ENCODE measurements around the gene DENND1B.
"Not testable (repeated sequence)": the region's sequence is repeated elsewhere in the genome, so short reads cannot be mapped to it uniquely, and the experiment has no call there.

DNA sequence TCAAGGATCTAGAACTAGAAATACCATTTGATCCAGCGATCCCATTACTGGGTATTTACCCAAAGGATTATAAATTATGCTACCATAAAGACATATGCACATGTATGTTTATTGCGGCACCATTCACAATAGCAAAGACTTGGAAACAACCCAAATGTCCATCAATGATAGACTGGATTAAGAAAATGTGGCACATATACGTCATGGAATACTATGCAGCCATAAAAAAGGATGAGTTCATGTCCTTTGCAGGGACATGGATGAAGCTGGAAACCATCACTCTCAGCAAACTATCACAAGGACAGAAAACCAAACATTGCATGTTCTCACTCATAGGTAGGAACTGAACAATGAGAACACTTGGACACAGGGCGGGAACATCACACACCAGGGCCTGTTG, 199.7 kb downstream of the DENND1B start:
- not testable (repeated sequence) for TF ChIP-seq EP300 (conservative IDR thresholded peaks at IDR 0.05; ENCODE audit: poor library complexity, severe bottlenecking); POLR2AphosphoS5 (IDR thresholded peaks at IDR 0.05); EZH2 (IDR thresholded peaks at IDR 0.05; ENCODE audit: borderline replicate concordance, insufficient read depth, low read length, poor library complexity, severe bottlenecking); RAD21 (conservative IDR thresholded peaks at IDR 0.05); MXI1 (conservative IDR thresholded peaks at IDR 0.05; ENCODE audit: poor library complexity, severe bottlenecking); TAF1 (IDR thresholded peaks at IDR 0.05; ENCODE audit: low read depth)
- TF ChIP-seq, protein P1, sequence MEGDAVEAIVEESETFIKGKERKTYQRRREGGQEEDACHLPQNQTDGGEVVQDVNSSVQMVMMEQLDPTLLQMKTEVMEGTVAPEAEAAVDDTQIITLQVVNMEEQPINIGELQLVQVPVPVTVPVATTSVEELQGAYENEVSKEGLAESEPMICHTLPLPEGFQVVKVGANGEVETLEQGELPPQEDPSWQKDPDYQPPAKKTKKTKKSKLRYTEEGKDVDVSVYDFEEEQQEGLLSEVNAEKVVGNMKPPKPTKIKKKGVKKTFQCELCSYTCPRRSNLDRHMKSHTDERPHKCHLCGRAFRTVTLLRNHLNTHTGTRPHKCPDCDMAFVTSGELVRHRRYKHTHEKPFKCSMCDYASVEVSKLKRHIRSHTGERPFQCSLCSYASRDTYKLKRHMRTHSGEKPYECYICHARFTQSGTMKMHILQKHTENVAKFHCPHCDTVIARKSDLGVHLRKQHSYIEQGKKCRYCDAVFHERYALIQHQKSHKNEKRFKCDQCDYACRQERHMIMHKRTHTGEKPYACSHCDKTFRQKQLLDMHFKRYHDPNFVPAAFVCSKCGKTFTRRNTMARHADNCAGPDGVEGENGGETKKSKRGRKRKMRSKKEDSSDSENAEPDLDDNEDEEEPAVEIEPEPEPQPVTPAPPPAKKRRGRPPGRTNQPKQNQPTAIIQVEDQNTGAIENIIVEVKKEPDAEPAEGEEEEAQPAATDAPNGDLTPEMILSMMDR (IDR thresholded peaks at IDR 0.05; ENCODE audit: poor library complexity, severe bottlenecking) = not testable (repeated sequence)
- TF ChIP-seq, protein P2, sequence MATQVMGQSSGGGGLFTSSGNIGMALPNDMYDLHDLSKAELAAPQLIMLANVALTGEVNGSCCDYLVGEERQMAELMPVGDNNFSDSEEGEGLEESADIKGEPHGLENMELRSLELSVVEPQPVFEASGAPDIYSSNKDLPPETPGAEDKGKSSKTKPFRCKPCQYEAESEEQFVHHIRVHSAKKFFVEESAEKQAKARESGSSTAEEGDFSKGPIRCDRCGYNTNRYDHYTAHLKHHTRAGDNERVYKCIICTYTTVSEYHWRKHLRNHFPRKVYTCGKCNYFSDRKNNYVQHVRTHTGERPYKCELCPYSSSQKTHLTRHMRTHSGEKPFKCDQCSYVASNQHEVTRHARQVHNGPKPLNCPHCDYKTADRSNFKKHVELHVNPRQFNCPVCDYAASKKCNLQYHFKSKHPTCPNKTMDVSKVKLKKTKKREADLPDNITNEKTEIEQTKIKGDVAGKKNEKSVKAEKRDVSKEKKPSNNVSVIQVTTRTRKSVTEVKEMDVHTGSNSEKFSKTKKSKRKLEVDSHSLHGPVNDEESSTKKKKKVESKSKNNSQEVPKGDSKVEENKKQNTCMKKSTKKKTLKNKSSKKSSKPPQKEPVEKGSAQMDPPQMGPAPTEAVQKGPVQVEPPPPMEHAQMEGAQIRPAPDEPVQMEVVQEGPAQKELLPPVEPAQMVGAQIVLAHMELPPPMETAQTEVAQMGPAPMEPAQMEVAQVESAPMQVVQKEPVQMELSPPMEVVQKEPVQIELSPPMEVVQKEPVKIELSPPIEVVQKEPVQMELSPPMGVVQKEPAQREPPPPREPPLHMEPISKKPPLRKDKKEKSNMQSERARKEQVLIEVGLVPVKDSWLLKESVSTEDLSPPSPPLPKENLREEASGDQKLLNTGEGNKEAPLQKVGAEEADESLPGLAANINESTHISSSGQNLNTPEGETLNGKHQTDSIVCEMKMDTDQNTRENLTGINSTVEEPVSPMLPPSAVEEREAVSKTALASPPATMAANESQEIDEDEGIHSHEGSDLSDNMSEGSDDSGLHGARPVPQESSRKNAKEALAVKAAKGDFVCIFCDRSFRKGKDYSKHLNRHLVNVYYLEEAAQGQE (IDR thresholded peaks at IDR 0.05; ENCODE audit: borderline replicate concordance) = not testable (repeated sequence)

Data from neural cell (in vitro differentiated cells).